Epithelial cell of esophagus (primary cell): Measurements from ENCODE around the gene PRDM10.

ENCODE experiments used
- DNase-seq: peaks from one replicate; pipeline ENCODE4 v3.0.0; 2010; ENCODE audit warnings: low read depth
- H3K4me3 ChIP-seq: 2 replicates; pipeline ENCODE4 v1.5.1; 2011; ENCODE audit warnings: mild to moderate bottlenecking, low read length, control low read depth
- TF ChIP-seq, protein P1 (sequence below): IDR thresholded peaks from 2 replicates; pipeline ENCODE4 v1.5.1; 2011; ENCODE audit warnings: low read depth, mild to moderate bottlenecking, low read length, control low read depth, inconsistent platforms; ENCODE audit not compliant: insufficient read depth; ENCODE audit errors: missing control alignments

PRDM10 gene

DNA sequence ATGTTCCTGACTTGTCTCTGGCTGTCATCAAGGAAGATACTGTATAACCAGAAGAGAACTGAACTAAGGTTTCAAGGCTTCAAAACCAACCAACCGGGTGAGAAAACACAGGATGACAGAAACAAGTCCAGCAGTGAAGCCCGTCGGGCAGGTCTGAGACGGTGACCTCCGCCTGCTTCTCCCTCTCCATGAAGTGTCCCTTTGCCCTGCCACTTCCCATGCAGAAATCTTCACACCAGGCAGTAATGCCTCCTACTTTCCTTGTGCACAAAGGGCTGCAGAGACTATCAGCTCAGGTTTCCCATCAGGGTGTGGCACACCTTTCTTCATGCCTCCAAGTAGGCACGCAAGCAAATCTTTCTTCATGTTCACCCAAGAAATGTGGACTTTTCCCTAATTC is 24.2 kb downstream of the PRDM10 start:
- TF ChIP-seq, protein P1, sequence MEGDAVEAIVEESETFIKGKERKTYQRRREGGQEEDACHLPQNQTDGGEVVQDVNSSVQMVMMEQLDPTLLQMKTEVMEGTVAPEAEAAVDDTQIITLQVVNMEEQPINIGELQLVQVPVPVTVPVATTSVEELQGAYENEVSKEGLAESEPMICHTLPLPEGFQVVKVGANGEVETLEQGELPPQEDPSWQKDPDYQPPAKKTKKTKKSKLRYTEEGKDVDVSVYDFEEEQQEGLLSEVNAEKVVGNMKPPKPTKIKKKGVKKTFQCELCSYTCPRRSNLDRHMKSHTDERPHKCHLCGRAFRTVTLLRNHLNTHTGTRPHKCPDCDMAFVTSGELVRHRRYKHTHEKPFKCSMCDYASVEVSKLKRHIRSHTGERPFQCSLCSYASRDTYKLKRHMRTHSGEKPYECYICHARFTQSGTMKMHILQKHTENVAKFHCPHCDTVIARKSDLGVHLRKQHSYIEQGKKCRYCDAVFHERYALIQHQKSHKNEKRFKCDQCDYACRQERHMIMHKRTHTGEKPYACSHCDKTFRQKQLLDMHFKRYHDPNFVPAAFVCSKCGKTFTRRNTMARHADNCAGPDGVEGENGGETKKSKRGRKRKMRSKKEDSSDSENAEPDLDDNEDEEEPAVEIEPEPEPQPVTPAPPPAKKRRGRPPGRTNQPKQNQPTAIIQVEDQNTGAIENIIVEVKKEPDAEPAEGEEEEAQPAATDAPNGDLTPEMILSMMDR: no peak
- DNase-seq: no peak
- H3K4me3 ChIP-seq: no peak overlapping the region

DNA sequence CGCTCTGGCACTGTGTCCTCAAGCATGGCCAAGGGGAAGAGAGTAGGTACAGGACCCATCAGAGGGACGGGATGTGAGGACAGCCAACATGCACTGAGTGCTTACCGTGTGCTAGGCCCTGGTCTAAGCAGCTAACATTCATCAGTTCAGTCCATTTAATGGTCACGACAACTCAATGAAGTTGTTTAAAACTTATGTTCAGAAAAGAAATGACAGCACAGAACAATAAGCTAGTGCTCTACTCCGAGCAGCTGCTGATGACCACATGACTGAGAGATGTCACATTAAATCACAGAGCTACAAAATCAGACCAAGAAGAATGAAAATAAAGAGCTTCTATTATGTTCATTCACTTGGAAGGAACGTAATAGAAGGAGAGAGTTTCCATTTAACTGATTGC is 26.3 kb downstream of the PRDM10 start:
- TF ChIP-seq, protein P1: no peak
- no peak overlapping the region for H3K4me3 ChIP-seq
- DNase-seq: no peak

DNA sequence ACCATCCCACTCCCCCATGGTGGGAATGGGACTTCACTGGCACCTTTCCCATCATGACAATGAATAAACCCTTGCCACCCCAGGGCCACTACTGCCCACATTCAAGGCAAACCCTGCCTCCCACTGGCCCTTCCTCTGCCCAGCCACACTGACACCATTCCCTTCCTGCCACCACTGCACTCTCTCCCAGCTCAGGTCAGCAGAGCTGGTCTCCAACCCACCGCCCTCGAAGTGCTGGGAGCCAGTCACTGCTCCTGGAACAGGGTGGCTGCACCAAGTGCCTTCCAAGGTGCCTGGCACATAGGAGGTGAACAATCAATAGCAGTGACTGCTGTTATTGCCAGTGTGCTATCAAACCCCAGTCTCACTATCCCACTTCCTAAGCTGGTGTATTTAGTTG is 27.1 kb downstream of the PRDM10 start:
- TF ChIP-seq, protein P1: no peak
- no peak overlapping the region for H3K4me3 ChIP-seq
- DNase-seq: no peak

DNA sequence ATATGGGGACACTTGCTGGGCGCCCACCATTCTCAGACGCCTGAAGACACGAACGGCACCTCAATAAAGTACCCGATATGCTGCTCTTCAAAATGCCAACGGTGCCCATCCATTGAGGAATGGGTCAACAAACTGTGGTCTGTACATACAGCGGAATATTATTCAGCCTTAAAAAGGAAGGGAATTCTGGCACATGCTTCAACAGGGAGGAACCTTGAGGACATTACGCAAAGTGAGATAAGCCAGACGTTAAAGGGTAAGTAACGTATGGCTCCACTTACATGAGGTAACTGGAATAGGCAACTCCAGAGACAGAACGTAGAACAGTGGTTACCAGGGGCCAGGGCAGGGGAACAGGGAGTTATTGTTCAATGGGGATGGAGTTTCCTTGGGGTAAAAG is 28.0 kb downstream of the PRDM10 start:
- TF ChIP-seq, protein P1: no peak
- no peak for DNase-seq
- H3K4me3 ChIP-seq: no peak overlapping the region

DNA sequence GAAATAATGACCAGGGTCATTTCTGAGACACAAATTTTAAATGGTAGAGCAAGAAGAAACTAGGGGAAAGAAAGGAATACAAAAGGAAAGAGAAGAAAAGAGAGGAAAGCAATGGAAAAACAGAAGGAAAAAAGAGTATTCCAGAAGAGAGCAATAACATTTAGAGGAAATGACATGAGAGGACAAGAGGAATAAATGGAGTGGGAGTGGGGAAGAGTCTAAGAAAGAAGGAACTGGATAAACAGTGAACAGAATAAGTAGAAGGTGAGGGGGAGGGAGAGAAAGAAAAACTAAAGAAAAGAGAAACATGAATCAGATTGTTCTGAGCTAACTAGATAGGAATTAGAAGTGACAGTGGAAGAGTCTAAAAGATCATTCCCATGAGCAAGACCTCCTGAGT is 28.4 kb downstream of the PRDM10 start:
- H3K4me3 ChIP-seq: no peak overlapping the region
- TF ChIP-seq, protein P1: no peak
- DNase-seq: no peak

DNA sequence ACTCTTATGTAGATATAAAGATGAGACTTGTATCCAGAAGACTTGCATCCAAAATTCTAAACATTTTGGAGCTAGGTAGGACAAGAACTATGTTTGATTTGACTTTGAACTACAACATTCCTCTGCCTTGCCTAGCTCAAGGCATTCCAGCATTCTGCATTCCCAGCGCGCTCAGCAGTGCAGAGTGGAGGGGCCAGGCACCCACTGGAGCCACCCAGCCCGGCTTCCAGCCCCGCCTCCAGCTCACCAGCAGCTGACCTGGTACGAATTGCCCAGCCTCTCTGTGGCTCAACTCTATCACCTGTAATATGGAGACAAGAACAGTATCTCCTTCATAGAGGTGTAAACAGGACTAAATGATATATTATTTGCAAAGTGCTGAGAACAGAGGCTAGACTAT is 28.8 kb downstream of the PRDM10 start:
- no peak for DNase-seq
- H3K4me3 ChIP-seq: no peak overlapping the region
- TF ChIP-seq, protein P1: no peak

DNA sequence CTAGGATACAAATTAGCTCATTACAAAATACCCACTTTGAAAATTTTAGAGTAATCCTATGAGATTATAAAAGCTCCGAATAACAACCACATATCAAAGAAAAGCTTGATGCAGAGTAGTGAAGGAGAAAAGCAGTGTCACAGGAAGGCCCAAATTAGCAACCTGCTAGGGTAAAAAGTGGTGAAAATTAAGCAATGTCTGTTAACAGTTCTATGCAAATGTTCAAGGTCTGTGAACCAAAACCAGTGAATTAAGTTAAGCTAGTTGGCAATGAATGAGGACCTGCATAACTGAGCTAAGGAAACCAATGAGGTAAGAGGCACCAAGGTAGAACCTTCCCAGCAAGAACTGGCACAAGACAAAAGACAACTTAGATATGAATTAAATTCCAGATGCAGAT is 29.6 kb downstream of the PRDM10 start:
- TF ChIP-seq, protein P1: no peak
- DNase-seq: no peak
- H3K4me3 ChIP-seq: no peak overlapping the region
